ENCODE measurements around the gene GABPA. TPM values are rescaled to one million over a fixed set of nuclear protein-coding genes. Genes with fewer than 3 reads are reported as not detected.
"Not testable (repeated sequence)": the region's sequence is repeated elsewhere in the genome, so short reads cannot be mapped to it uniquely, and the experiment has no call there.

GABPA gene
- total RNA-seq, 4 donors from 2014 or later, result 17.0 to 30.0 (median 24.2) TPM

DNA sequence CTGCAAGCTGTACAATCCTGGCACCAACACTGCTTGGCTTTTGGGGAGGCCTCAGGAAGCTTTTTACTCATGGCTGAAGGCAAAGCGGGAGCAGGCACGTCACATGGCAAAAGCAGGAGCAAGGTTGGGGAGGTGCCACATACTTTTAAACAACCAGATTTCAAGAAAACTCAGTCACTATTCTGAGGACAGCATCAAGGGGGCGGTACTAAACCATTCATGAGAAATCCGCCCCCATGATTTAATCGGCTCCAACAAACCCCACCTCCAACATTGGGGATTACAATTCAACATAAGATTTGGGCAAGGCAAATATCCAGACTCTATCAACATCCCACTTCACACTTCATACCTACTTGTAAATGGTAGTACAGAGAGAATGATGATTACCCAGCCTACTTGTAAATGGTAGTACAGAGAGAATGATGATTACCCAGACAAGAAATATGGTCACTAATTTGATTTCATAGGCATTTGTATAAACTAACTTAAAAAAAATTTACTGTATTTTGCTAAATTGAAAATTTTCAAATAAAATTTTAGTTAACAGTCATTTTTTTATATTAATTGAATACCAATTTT, 25.0 kb upstream of the GABPA start:
- WGBS, 2 donors (ENCODE audit: low coverage in 1 of 2), result 64 to 77% methylated on average over 3 to 5 of the region's 5 CpGs
- TF ChIP-seq EP300 (IDR thresholded peaks at IDR 0.05), result no peak
- no peak for TF ChIP-seq POLR2AphosphoS5 (IDR thresholded peaks at IDR 0.05)
- no peak for TF ChIP-seq POLR2A (IDR thresholded peaks at IDR 0.05)
- TF ChIP-seq, protein P1, sequence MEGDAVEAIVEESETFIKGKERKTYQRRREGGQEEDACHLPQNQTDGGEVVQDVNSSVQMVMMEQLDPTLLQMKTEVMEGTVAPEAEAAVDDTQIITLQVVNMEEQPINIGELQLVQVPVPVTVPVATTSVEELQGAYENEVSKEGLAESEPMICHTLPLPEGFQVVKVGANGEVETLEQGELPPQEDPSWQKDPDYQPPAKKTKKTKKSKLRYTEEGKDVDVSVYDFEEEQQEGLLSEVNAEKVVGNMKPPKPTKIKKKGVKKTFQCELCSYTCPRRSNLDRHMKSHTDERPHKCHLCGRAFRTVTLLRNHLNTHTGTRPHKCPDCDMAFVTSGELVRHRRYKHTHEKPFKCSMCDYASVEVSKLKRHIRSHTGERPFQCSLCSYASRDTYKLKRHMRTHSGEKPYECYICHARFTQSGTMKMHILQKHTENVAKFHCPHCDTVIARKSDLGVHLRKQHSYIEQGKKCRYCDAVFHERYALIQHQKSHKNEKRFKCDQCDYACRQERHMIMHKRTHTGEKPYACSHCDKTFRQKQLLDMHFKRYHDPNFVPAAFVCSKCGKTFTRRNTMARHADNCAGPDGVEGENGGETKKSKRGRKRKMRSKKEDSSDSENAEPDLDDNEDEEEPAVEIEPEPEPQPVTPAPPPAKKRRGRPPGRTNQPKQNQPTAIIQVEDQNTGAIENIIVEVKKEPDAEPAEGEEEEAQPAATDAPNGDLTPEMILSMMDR (IDR thresholded peaks at IDR 0.05), result no peak
- ATAC-seq, result no peak
- Histone ChIP-seq H3K4me1 (peaks cover 0 to 5% (median 0%) of the 10 kb centered on the region in 3 donors), H3K9me3 (no peaks in the 10 kb centered on the region), H3K4me3 (no peak overlapping the region), H3K36me3 (peaks cover 0 to 73% of the 10 kb centered on the region in 2 donors), H3K27ac (no peak overlapping the region), H3K27me3 (no peaks in the 10 kb centered on the region)

DNA sequence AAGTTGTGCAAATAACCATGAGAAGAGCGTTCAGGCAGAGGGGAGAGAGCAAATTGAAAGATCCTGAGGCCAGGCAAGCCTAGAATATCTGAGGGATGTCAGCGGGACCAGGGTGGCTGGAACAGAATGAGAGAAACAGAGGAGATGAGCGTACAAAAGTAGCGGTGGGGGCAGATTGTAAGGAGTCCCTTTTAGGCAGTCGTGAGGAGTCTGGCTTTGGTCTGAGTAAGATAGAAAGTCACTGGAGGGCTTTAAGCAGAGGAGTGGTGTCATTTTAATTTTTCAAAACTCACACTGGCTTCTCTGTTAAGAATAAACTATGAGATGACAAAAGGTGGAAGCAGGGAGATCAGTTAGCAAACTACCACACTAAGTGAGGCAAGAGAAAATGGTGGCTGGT, 24.2 kb upstream of the GABPA start:
- H3K9me3 ChIP-seq, result no peaks in the 10 kb centered on the region
- H3K4me3 ChIP-seq, result no peak overlapping the region
- H3K27me3 ChIP-seq, result no peaks in the 10 kb centered on the region
- no peak overlapping the region for H3K27ac ChIP-seq
- peaks cover 0 to 5% (median 0%) of the 10 kb centered on the region in 3 donors for H3K4me1 ChIP-seq
- WGBS, 2 donors (ENCODE audit: low coverage in 1 of 2), result 92 to 100% methylated on average over 3 to 5 of the region's 5 CpGs
- no peak for ATAC-seq
- TF ChIP-seq EP300 (IDR thresholded peaks at IDR 0.05) (no peak), POLR2A (IDR thresholded peaks at IDR 0.05) (no peak), POLR2AphosphoS5 (IDR thresholded peaks at IDR 0.05) (no peak)
- TF ChIP-seq, protein P1 (IDR thresholded peaks at IDR 0.05), result no peak
- H3K36me3 ChIP-seq, result peaks cover 0 to 75% of the 10 kb centered on the region in 2 donors

DNA sequence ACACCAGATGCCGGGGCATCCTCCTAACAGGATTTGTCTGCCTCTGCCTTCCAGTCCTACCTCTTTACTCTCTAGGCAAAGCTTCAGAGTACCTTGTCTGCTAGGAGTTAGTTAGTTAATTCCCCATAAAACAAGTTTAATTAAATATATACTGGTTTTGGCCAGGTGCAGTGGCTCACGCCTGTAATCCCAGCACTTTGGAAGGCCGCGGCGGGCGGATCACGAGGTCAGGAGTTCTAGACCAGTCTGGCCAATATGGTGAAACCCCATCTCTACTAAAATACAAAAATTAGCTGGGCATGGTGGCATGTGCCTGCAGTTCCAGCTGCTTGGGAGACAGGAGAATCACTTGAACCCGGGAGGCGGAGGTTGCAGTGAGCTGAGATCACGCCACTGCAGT, 20.7 kb upstream of the GABPA start:
- not testable (repeated sequence) for H3K27me3 ChIP-seq, H3K4me1 ChIP-seq, H3K4me3 ChIP-seq, ATAC-seq, H3K9me3 ChIP-seq, H3K27ac ChIP-seq
- WGBS, 2 donors (ENCODE audit: low coverage in 1 of 2), result 90 to 94% methylated on average over 3 to 5 of the region's 10 CpGs
- peaks cover 0 to 67% of the 10 kb centered on the region in 2 donors for H3K36me3 ChIP-seq

DNA sequence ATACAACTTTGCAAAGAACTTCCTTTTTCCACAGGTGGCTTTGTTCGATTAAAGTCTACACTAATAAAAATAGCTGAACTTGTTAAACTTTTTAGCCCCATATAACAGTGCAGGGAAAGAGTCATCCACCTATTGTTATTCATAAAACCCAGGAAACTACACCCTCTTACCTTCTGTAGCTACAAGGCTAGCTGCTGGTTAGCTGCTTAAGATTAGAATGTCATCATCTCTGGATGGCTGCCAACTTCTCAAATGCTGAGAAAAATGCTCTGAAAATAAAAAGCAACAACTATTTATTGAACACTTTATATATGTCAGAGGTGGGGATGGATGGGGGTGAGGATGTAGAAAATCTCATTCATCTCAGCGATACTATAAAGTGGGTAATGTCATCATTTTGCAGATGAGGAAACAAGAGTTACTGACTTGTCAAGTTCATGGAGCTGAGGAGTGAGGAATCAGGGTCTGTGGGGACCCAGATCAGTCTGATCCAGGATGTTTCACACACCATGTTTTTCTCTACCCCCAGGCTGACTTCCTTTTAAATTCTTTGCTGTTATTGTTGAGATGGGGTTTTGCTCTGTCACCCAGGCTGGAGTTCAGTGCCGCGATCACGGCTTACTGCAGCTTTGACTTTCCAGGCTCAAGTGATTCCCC, 17.2 kb upstream of the GABPA start:
- ATAC-seq, result no peak
- TF ChIP-seq, protein P1 (IDR thresholded peaks at IDR 0.05), result no peak
- no peak for TF ChIP-seq POLR2A (IDR thresholded peaks at IDR 0.05)
- no peak for TF ChIP-seq EP300 (IDR thresholded peaks at IDR 0.05)
- TF ChIP-seq POLR2AphosphoS5 (IDR thresholded peaks at IDR 0.05), result no peak
- Histone ChIP-seq H3K27ac (no peak overlapping the region), H3K36me3 (peaks cover 0 to 63% of the 10 kb centered on the region in 2 donors), H3K4me3 (no peak overlapping the region), H3K9me3 (no peaks in the 10 kb centered on the region), H3K4me1 (peaks cover 0 to 12% (median 0%) of the 10 kb centered on the region in 3 donors), H3K27me3 (no peaks in the 10 kb centered on the region)
- WGBS, 2 donors (ENCODE audit: low coverage in 1 of 2), result 81 to 89% methylated on average over 2 to 4 of the region's 5 CpGs

DNA sequence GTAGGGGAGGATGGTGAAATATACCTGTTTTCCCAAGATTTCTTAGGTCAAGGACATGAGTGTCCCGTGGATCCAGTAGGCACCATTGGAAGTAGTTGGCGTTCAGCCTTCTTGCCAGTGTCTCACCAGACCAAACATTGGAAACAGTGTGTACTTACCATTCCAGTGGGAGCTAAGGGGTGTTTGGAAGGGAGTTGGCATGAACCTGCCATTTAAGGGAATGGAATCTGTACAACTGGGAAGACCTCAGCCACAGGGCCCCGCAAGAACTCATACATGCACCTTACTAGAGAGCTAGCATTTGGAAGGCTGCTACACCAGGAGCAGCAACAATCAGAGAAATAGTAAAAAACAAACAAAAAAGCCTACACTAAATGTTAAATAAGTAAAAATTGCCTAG, 12.8 kb upstream of the GABPA start:
- 45 to 80% methylated on average over 2 to 3 of the region's 3 CpGs for WGBS, 2 donors (ENCODE audit: low coverage in 1 of 2)
- H3K4me3 ChIP-seq, result no peak overlapping the region
- H3K27ac ChIP-seq, result peak overlapping the region in 3 of 4 donors; percentile 35 to 50 (median 43)
- H3K4me1 ChIP-seq, result peaks cover 0 to 30% (median 0%) of the 10 kb centered on the region in 3 donors
- TF ChIP-seq, protein P1 (IDR thresholded peaks at IDR 0.05), result no peak
- TF ChIP-seq EP300 (IDR thresholded peaks at IDR 0.05) (no peak), POLR2AphosphoS5 (IDR thresholded peaks at IDR 0.05) (no peak), POLR2A (IDR thresholded peaks at IDR 0.05) (no peak)
- H3K27me3 ChIP-seq, result no peaks in the 10 kb centered on the region
- H3K36me3 ChIP-seq, result peaks cover 0 to 63% of the 10 kb centered on the region in 2 donors
- H3K9me3 ChIP-seq, result no peaks in the 10 kb centered on the region
- peak; percentile 41 for ATAC-seq
